GM23338 (cell line): ENCODE data around the gene KCNMA1. TPM values are rescaled to one million over a fixed set of nuclear protein-coding genes. Genes with fewer than 3 reads are reported as not detected.

Experiments used
- ATAC-seq: fragments of 200-7000 bp; cut with Tn5 transposase; 3 replicates; pipeline ENCODE4 v1.9.1; 2020
- DNase-seq: peaks from one replicate; pipeline ENCODE4 v3.0.0-alpha.2; 2015; ENCODE audit warnings: low spot score
- H2AFZ ChIP-seq: fragments of 200-600 bp; sonication (generic); 2 replicates; pipeline ENCODE4 v1.8.0; 2016; ENCODE audit warnings: antibody characterized with exemption, mild to moderate bottlenecking, moderate library complexity
- H3F3A ChIP-seq: fragments of 200-600 bp; sonication (generic); replicated peaks from 2 replicates; pipeline ENCODE4 v1.8.0; 2017; ENCODE audit warnings: antibody characterized with exemption, mixed run types, low read depth
- H3K27ac ChIP-seq: fragments of 200-600 bp; sonication (generic); 2 replicates; pipeline ENCODE4 v1.6.1; 2016; ENCODE audit warnings: low read depth
- H3K27me3 ChIP-seq: fragments of 200-600 bp; sonication (generic); 2 replicates; pipeline ENCODE4 v1.8.0; 2016; ENCODE audit warnings: mild to moderate bottlenecking, mixed run types, moderate library complexity; ENCODE audit not compliant: insufficient read depth
- H3K36me3 ChIP-seq: fragments of 200-600 bp; sonication (generic); 2 replicates; pipeline ENCODE4 v1.8.0; 2016; ENCODE audit warnings: mild to moderate bottlenecking; ENCODE audit not compliant: insufficient read depth
- H3K4me1 ChIP-seq: fragments of 200-600 bp; sonication (generic); 2 replicates; pipeline ENCODE4 v1.8.0; 2016; ENCODE audit warnings: mild to moderate bottlenecking, moderate library complexity; ENCODE audit not compliant: insufficient read depth
- H3K4me2 ChIP-seq: fragments of 200-600 bp; sonication (generic); 2 replicates; pipeline ENCODE4 v1.7.1; 2017; ENCODE audit warnings: mixed run types
- H3K4me3 ChIP-seq: fragments of 200-600 bp; sonication (generic); 2 replicates; pipeline ENCODE4 v1.6.1; 2016; ENCODE audit warnings: mixed run types
- H3K79me2 ChIP-seq: fragments of 200-600 bp; sonication (generic); replicated peaks from 2 replicates; pipeline ENCODE4 v1.8.0; 2017; ENCODE audit warnings: mild to moderate bottlenecking; ENCODE audit not compliant: insufficient read depth
- H3K9me2 ChIP-seq: fragments of 200-600 bp; sonication (generic); 2 replicates; pipeline ENCODE4 v1.8.0; 2017; ENCODE audit not compliant: insufficient read depth
- H4K20me1 ChIP-seq: fragments of 200-600 bp; sonication (generic); replicated peaks from 2 replicates; pipeline ENCODE4 v1.8.0; 2017; ENCODE audit warnings: mild to moderate bottlenecking; ENCODE audit not compliant: insufficient read depth
- H3K27ac Mint-ChIP-seq: 2 replicates; pipeline ENCODE4 v1.8.0; 2020; ENCODE audit warnings: inconsistent platforms, mild to moderate bottlenecking, moderate library complexity, mixed read lengths
- H3K27me3 Mint-ChIP-seq: 3 replicates; pipeline ENCODE4 v1.8.0; 2022; ENCODE audit warnings: low read depth, mild to moderate bottlenecking, moderate library complexity, mixed read lengths, inconsistent platforms; ENCODE audit not compliant: insufficient read depth, poor library complexity
- H3K36me3 Mint-ChIP-seq: 3 replicates; pipeline ENCODE4 v1.8.0; 2021; ENCODE audit warnings: low read depth, mild to moderate bottlenecking, inconsistent platforms, moderate library complexity, mixed read lengths
- H3K4me1 Mint-ChIP-seq: 3 replicates; pipeline ENCODE4 v1.8.0; 2020; ENCODE audit warnings: mild to moderate bottlenecking, inconsistent platforms, mixed read lengths
- H3K4me3 Mint-ChIP-seq: 3 replicates; pipeline ENCODE4 v1.8.0; 2021; ENCODE audit warnings: moderate library complexity, mild to moderate bottlenecking, inconsistent platforms, mixed read lengths
- H3K9me3 Mint-ChIP-seq: 3 replicates; pipeline ENCODE4 v1.8.0; 2020; ENCODE audit warnings: moderate library complexity, mild to moderate bottlenecking, inconsistent platforms, mixed read lengths
- CTCF ChIP-seq, 2 experiments: fragments of 200-600 bp in 1 of 2; sonication (generic) in 1 of 2; conservative IDR thresholded peaks; 2 replicates each; pipeline versions ENCODE4 v1.5.1 to v1.6.1; 2016 to 2017; ENCODE audit warnings: antibody characterized with exemption in 2 of 2, low read depth in 2 of 2, mild to moderate bottlenecking in 2 of 2, moderate library complexity in 1 of 2
- EZH2 ChIP-seq: fragments of 200-600 bp; sonication (generic); IDR thresholded peaks from one replicate; pipeline ENCODE4 v1.8.0; 2017; ENCODE audit warnings: antibody characterized with exemption, mild to moderate bottlenecking, low read depth; ENCODE audit not compliant: unreplicated experiment
- EZH2phosphoT487 ChIP-seq: fragments of 200-600 bp; sonication (generic); IDR thresholded peaks from one replicate; pipeline ENCODE4 v1.8.1; 2018; ENCODE audit warnings: antibody characterized with exemption; ENCODE audit not compliant: unreplicated experiment
- JUNB ChIP-seq: IDR thresholded peaks from one replicate; pipeline ENCODE4 v1.6.1; 2016; ENCODE audit warnings: antibody characterized with exemption; ENCODE audit not compliant: unreplicated experiment
- STAT1 ChIP-seq: IDR thresholded peaks from one replicate; pipeline ENCODE4 v1.6.1; 2016; ENCODE audit warnings: antibody characterized with exemption; ENCODE audit not compliant: unreplicated experiment
- ZNF114 ChIP-seq: fragments of 250-450 bp; sonication (Bioruptor Pico); IDR thresholded peaks from 2 replicates; pipeline ENCODE4 v1.5.0; 2020; ENCODE audit warnings: mild to moderate bottlenecking, moderate library complexity
- polyA plus RNA-seq: library from polyadenylated mRNA; unstranded; fragments of >200 nt; fragmentation: Nextera tagmentation; extraction: Ambion mirVana; gene quantifications from 2 replicates; pipeline ENCODE4 v1.2.1, GENCODE V29; 2016
- total RNA-seq: library from RNA; depleted of rRNA; stranded (reverse); fragments of >200 nt; shearing (Covaris generic); gene quantifications from 2 replicates; pipeline ENCODE4 v1.2.3, GENCODE V29; 2014
- TF ChIP-seq, protein P1 (sequence below): fragments of 250-450 bp; sonication (Bioruptor Pico); IDR thresholded peaks from 2 replicates; pipeline ENCODE4 v1.5.0; 2020; ENCODE audit warnings: mild to moderate bottlenecking, moderate library complexity
- TF ChIP-seq, protein P2 (sequence below): IDR thresholded peaks from one replicate; pipeline ENCODE4 v1.6.1; 2018; ENCODE audit warnings: antibody characterized with exemption; ENCODE audit not compliant: unreplicated experiment

Gene KCNMA1
- total and polyA plus RNA-seq, 2 experiments from 2014 or later = 8.2 to 9.0 TPM

- TF ChIP-seq, protein P1, sequence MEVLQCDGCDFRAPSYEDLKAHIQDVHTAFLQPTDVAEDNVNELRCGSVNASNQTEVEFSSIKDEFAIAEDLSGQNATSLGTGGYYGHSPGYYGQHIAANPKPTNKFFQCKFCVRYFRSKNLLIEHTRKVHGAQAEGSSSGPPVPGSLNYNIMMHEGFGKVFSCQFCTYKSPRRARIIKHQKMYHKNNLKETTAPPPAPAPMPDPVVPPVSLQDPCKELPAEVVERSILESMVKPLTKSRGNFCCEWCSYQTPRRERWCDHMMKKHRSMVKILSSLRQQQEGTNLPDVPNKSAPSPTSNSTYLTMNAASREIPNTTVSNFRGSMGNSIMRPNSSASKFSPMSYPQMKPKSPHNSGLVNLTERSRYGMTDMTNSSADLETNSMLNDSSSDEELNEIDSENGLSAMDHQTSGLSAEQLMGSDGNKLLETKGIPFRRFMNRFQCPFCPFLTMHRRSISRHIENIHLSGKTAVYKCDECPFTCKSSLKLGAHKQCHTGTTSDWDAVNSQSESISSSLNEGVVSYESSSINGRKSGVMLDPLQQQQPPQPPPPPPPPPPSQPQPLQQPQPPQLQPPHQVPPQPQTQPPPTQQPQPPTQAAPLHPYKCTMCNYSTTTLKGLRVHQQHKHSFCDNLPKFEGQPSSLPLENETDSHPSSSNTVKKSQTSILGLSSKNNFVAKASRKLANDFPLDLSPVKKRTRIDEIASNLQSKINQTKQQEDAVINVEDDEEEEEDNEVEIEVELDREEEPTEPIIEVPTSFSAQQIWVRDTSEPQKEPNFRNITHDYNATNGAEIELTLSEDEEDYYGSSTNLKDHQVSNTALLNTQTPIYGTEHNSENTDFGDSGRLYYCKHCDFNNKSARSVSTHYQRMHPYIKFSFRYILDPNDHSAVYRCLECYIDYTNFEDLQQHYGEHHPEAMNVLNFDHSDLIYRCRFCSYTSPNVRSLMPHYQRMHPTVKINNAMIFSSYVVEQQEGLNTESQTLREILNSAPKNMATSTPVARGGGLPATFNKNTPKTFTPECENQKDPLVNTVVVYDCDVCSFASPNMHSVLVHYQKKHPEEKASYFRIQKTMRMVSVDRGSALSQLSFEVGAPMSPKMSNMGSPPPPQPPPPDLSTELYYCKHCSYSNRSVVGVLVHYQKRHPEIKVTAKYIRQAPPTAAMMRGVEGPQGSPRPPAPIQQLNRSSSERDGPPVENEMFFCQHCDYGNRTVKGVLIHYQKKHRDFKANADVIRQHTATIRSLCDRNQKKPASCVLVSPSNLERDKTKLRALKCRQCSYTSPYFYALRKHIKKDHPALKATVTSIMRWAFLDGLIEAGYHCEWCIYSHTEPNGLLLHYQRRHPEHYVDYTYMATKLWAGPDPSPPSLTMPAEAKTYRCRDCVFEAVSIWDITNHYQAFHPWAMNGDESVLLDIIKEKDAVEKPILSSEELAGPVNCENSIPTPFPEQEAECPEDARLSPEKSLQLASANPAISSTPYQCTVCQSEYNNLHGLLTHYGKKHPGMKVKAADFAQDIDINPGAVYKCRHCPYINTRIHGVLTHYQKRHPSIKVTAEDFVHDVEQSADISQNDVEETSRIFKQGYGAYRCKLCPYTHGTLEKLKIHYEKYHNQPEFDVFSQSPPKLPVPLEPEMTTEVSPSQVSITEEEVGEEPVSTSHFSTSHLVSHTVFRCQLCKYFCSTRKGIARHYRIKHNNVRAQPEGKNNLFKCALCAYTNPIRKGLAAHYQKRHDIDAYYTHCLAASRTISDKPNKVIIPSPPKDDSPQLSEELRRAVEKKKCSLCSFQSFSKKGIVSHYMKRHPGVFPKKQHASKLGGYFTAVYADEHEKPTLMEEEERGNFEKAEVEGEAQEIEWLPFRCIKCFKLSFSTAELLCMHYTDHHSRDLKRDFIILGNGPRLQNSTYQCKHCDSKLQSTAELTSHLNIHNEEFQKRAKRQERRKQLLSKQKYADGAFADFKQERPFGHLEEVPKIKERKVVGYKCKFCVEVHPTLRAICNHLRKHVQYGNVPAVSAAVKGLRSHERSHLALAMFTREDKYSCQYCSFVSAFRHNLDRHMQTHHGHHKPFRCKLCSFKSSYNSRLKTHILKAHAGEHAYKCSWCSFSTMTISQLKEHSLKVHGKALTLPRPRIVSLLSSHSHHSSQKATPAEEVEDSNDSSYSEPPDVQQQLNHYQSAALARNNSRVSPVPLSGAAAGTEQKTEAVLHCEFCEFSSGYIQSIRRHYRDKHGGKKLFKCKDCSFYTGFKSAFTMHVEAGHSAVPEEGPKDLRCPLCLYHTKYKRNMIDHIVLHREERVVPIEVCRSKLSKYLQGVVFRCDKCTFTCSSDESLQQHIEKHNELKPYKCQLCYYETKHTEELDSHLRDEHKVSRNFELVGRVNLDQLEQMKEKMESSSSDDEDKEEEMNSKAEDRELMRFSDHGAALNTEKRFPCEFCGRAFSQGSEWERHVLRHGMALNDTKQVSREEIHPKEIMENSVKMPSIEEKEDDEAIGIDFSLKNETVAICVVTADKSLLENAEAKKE (CRISPR knock-in tag) = no peak
Observed at GRCh38 chr10:77679217-77679616, 41.6 kb upstream of the KCNMA1 start (continued).

DNA sequence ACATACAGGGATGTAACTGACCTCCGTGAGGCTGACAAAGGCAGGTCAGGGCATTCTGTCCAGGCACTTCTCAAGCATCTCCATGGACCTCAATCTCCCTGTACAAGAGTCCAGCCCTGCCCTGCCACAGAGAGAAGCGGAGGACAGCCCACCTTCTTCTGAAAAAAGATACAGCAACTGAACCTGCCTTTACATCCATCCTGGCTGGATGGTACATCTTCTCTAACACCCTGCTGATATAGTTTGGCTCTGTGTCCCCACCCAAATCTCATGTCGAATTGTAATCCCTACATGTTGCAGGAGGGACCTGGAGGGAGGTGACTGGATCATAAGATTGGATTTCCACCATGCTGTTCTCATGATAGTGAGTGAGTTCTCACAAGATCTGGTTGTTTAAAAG is 40.5 kb upstream of the KCNMA1 start:
- Histone ChIP-seq H3K4me2 (no peak overlapping the region), H3K4me3 (no peak overlapping the region), H4K20me1 (no peaks in the 10 kb centered on the region), H3F3A (no peaks in the 10 kb centered on the region), H3K4me1 (peaks cover 10% of the 10 kb centered on the region), H3K36me3 (no peaks in the 10 kb centered on the region), H3K27ac (no peak overlapping the region), H3K27me3 (no peaks in the 10 kb centered on the region), H3K9me2 (no peaks in the 10 kb centered on the region), H3K79me2 (no peaks in the 10 kb centered on the region), H2AFZ (no peak overlapping the region)
- TF ChIP-seq JUNB (no peak), EZH2 (no peak), ZNF114 (CRISPR knock-in tag) (no peak), STAT1 (no peak), EZH2phosphoT487 (no peak), CTCF (conservative IDR thresholded peaks at IDR 0.05; ENCODE audit: low read depth in 2 of 2) (no peak)
- TF ChIP-seq, protein P2, sequence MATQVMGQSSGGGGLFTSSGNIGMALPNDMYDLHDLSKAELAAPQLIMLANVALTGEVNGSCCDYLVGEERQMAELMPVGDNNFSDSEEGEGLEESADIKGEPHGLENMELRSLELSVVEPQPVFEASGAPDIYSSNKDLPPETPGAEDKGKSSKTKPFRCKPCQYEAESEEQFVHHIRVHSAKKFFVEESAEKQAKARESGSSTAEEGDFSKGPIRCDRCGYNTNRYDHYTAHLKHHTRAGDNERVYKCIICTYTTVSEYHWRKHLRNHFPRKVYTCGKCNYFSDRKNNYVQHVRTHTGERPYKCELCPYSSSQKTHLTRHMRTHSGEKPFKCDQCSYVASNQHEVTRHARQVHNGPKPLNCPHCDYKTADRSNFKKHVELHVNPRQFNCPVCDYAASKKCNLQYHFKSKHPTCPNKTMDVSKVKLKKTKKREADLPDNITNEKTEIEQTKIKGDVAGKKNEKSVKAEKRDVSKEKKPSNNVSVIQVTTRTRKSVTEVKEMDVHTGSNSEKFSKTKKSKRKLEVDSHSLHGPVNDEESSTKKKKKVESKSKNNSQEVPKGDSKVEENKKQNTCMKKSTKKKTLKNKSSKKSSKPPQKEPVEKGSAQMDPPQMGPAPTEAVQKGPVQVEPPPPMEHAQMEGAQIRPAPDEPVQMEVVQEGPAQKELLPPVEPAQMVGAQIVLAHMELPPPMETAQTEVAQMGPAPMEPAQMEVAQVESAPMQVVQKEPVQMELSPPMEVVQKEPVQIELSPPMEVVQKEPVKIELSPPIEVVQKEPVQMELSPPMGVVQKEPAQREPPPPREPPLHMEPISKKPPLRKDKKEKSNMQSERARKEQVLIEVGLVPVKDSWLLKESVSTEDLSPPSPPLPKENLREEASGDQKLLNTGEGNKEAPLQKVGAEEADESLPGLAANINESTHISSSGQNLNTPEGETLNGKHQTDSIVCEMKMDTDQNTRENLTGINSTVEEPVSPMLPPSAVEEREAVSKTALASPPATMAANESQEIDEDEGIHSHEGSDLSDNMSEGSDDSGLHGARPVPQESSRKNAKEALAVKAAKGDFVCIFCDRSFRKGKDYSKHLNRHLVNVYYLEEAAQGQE = no peak
- Mint-ChIP-seq H3K27me3 (peaks cover 2% of the 10 kb centered on the region), H3K27ac (no peak overlapping the region), H3K9me3 (no peaks in the 10 kb centered on the region; the same call in 1 of the 3 replicates), H3K36me3 (no peaks in the 10 kb centered on the region), H3K4me1 (peaks cover 9% of the 10 kb centered on the region), H3K4me3 (no peak overlapping the region)
- DNase-seq = no peak
- ATAC-seq = no peak
